Measurements from ENCODE around the gene ULBP1.

DNA sequence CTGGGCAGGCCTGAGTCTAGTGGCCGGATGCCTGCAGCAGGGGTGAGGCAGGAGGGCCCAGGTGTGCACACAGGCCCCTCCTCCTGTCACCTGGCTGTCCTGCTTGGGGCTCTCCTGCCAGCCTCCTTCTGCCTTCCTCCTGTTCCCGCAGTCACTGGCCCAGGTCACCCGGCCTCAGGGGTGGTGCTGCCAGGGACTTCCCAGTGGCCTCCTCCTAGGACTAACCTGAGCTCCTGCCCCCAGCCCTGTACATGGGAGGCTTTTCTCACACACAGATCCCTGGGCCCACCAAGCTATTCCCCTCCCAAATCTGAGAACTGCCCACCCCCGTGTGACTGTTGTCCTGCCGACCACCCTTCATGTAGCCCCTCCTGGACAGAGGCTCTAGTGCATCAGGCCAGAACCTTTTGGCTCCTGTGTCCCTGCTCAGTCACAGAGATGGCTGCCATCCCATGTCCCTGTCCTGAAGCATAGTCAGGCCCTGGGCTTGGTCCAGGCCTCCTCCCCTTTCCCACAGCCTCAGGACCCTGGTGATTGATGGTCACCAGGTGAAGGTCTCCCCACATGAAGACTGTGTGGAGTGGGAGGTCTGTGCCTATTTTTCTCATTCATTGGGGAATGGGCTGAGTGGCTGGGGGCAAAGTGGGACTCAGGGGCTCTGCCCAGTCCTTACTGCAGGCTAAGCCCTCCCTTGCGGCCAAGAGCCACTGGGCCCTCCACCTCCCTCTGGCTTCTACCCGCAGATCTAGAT lies 1.1 kb upstream of the ULBP1 start:
- TF ChIP-seq, protein P1, sequence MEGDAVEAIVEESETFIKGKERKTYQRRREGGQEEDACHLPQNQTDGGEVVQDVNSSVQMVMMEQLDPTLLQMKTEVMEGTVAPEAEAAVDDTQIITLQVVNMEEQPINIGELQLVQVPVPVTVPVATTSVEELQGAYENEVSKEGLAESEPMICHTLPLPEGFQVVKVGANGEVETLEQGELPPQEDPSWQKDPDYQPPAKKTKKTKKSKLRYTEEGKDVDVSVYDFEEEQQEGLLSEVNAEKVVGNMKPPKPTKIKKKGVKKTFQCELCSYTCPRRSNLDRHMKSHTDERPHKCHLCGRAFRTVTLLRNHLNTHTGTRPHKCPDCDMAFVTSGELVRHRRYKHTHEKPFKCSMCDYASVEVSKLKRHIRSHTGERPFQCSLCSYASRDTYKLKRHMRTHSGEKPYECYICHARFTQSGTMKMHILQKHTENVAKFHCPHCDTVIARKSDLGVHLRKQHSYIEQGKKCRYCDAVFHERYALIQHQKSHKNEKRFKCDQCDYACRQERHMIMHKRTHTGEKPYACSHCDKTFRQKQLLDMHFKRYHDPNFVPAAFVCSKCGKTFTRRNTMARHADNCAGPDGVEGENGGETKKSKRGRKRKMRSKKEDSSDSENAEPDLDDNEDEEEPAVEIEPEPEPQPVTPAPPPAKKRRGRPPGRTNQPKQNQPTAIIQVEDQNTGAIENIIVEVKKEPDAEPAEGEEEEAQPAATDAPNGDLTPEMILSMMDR (IDR thresholded peaks at IDR 0.05) = no peak
- no peak for TF ChIP-seq EP300 (IDR thresholded peaks at IDR 0.05)
- TF ChIP-seq POLR2A (IDR thresholded peaks at IDR 0.05) = no peak
- no peak for TF ChIP-seq POLR2AphosphoS5 (IDR thresholded peaks at IDR 0.05)

All from gastroesophageal sphincter (tissue), 3 donors.